Trophoblast cell (in vitro differentiated cells and primary cell): ENCODE results near the gene RBM33.

Experiments
- DNase-seq, 2 donors: peaks; one replicate each; pipeline ENCODE4 v3.0.0-alpha.2; 2016
- H2AFZ ChIP-seq: 2 replicates; pipeline ENCODE4 v1.6.1; 2013; ENCODE audit warnings: low read length, moderate library complexity, mild to moderate bottlenecking; ENCODE audit not compliant: insufficient read depth, poor library complexity
- H2AK5ac ChIP-seq: 2 replicates; pipeline ENCODE4 v1.6.1; 2013; ENCODE audit warnings: mild to moderate bottlenecking, low read length
- H2BK120ac ChIP-seq: 2 replicates; pipeline ENCODE4 v1.6.1; 2013; ENCODE audit warnings: low read length, mild to moderate bottlenecking, moderate library complexity; ENCODE audit not compliant: insufficient read depth, poor library complexity
- H2BK12ac ChIP-seq: 2 replicates; pipeline ENCODE4 v1.6.1; 2013; ENCODE audit warnings: mild to moderate bottlenecking, low read length, moderate library complexity
- H2BK5ac ChIP-seq: 2 replicates; pipeline ENCODE4 v1.6.1; 2013; ENCODE audit warnings: low read length, low read depth, moderate library complexity, mild to moderate bottlenecking; ENCODE audit not compliant: poor library complexity
- H3K14ac ChIP-seq: 2 replicates; pipeline ENCODE4 v1.6.1; 2013; ENCODE audit warnings: mild to moderate bottlenecking, low read length
- H3K18ac ChIP-seq: 2 replicates; pipeline ENCODE4 v1.6.1; 2013; ENCODE audit warnings: mild to moderate bottlenecking, low read length
- H3K23ac ChIP-seq: 2 replicates; pipeline ENCODE4 v1.6.1; 2013; ENCODE audit warnings: low read length
- H3K27ac ChIP-seq: 2 replicates; pipeline ENCODE4 v1.5.1; 2013; ENCODE audit warnings: low read depth, mild to moderate bottlenecking, inconsistent platforms, low read length, moderate library complexity
- H3K27me3 ChIP-seq: 2 replicates; pipeline ENCODE4 v1.6.1; 2013; ENCODE audit warnings: inconsistent platforms, mild to moderate bottlenecking, low read length, moderate library complexity; ENCODE audit not compliant: insufficient read depth
- H3K36me3 ChIP-seq, 2 experiments: 1 replicate in 1 of 2; 2 replicates in 1 of 2; pipeline ENCODE4 v1.6.1; 2013; ENCODE audit warnings: low read length in 2 of 2, mild to moderate bottlenecking in 2 of 2, moderate library complexity in 1 of 2; ENCODE audit not compliant: insufficient read depth in 2 of 2, control insufficient read depth in 1 of 2
- H3K4ac ChIP-seq: 2 replicates; pipeline ENCODE4 v1.6.1; 2013; ENCODE audit warnings: low read depth, mild to moderate bottlenecking, low read length, moderate library complexity
- H3K4me1 ChIP-seq, 2 experiments: 1 replicate in 1 of 2; 2 replicates in 1 of 2; pipeline ENCODE4 v1.6.1; 2013; ENCODE audit warnings: low read length in 2 of 2, mild to moderate bottlenecking in 2 of 2, moderate library complexity in 1 of 2; ENCODE audit not compliant: insufficient read depth in 2 of 2, control insufficient read depth in 1 of 2
- H3K4me2 ChIP-seq: 2 replicates; pipeline ENCODE4 v1.6.1; 2013; ENCODE audit warnings: inconsistent platforms, mild to moderate bottlenecking, low read length, moderate library complexity
- H3K4me3 ChIP-seq: 2 replicates; pipeline ENCODE4 v1.5.1; 2013; ENCODE audit warnings: mild to moderate bottlenecking, low read depth, low read length, inconsistent platforms
- H3K79me1 ChIP-seq: one replicate; pipeline ENCODE4 v1.6.1; 2013; ENCODE audit warnings: low read length
- H3K79me2 ChIP-seq: 2 replicates; pipeline ENCODE4 v1.6.1; 2013; ENCODE audit warnings: low read length, mild to moderate bottlenecking; ENCODE audit not compliant: control insufficient read depth, insufficient read depth, poor library complexity
- H3K9ac ChIP-seq: 2 replicates; pipeline ENCODE4 v1.6.1; 2013; ENCODE audit warnings: mild to moderate bottlenecking, low read length
- H3K9me3 ChIP-seq: 2 replicates; pipeline ENCODE4 v1.6.1; 2013; ENCODE audit warnings: low read depth, mild to moderate bottlenecking, control low read depth, inconsistent platforms, low read length; ENCODE audit not compliant: insufficient read depth
- H4K12ac ChIP-seq: 2 replicates; pipeline ENCODE4 v1.6.1; 2013; ENCODE audit warnings: low read depth, mild to moderate bottlenecking, low read length, moderate library complexity
- H4K8ac ChIP-seq: 2 replicates; pipeline ENCODE4 v1.6.1; 2013; ENCODE audit warnings: low read depth, mild to moderate bottlenecking, low read length, moderate library complexity
- H4K91ac ChIP-seq: one replicate; pipeline ENCODE4 v1.6.1; 2013; ENCODE audit warnings: low read depth, mild to moderate bottlenecking, low read length, moderate library complexity
- WGBS: extraction: QIAGEN DNeasy Blood & Tissue Kit; methylation state at CpG from one replicate; pipeline ENCODE4 v1.1.7; 2013; ENCODE audit warnings: missing lambda C conversion rate; ENCODE audit not compliant: insufficient read length, insufficient coverage; ENCODE audit errors: extremely low coverage; 5-methylcytosine and 5-hydroxymethylcytosine counted together

RBM33 gene

DNA sequence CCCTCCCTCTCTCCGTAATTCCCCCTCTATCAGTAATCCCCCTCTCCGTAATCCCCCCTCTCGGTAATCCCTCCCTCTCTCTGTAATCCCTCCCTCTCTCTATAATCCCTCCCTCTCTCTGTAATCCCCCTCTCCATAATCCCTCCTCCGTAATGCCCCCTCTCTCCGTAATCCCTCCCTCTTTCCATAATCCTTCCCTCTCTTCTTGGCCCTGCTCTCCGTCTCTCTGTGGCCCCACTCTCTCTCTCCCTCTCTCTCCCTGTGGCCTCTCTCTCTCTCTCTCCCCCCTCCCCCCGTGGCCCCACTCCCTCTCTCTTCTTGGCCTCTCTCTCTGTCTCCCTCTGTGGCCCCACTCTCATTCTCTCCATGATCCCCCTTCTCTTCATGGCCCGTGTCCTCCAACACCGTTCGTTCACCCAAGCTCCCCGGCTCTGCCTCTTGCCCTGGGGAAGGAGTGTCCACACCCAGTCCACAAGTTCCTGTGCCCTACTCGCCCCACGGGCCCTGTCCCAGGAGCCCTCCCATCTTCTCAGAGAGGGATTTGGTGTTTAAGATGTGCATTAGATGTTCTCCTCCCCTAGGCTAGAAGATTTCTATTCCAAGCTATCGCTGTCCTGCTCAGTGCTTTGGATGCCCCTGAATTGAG, 148.0 kb downstream of the RBM33 start:
- no peaks in the 10 kb centered on the region for H3K79me2 ChIP-seq
- peaks cover 11% of the 10 kb centered on the region for H3K9me3 ChIP-seq
- no peak overlapping the region for H3K27ac ChIP-seq
- H3K18ac ChIP-seq, result no peak overlapping the region
- no peak overlapping the region for H4K91ac ChIP-seq
- no peak overlapping the region for H2BK5ac ChIP-seq
- H4K8ac ChIP-seq, result no peak overlapping the region
- H2BK120ac ChIP-seq, result no peak overlapping the region
- no peak overlapping the region for H3K23ac ChIP-seq
- DNase-seq, result no peak
- no peak overlapping the region for H3K14ac ChIP-seq
- no peak overlapping the region for H3K4ac ChIP-seq
- H3K4me1 ChIP-seq, result peaks cover 2 to 6% of the 10 kb centered on the region in 2 experiments
- H2AFZ ChIP-seq, result no peak overlapping the region
- WGBS, result 92% methylated on average over 4 of the region's 14 CpGs
- H3K27me3 ChIP-seq, result peaks cover under 1% of the 10 kb centered on the region
- no peak overlapping the region for H3K4me3 ChIP-seq
- no peaks in the 10 kb centered on the region for H3K79me1 ChIP-seq
- H2AK5ac ChIP-seq, result no peak overlapping the region
- no peak overlapping the region for H2BK12ac ChIP-seq
- no peaks in the 10 kb centered on the region for H3K36me3 ChIP-seq
- H3K9ac ChIP-seq, result no peak overlapping the region
- no peak overlapping the region for H4K12ac ChIP-seq
- H3K4me2 ChIP-seq, result no peak overlapping the region

DNA sequence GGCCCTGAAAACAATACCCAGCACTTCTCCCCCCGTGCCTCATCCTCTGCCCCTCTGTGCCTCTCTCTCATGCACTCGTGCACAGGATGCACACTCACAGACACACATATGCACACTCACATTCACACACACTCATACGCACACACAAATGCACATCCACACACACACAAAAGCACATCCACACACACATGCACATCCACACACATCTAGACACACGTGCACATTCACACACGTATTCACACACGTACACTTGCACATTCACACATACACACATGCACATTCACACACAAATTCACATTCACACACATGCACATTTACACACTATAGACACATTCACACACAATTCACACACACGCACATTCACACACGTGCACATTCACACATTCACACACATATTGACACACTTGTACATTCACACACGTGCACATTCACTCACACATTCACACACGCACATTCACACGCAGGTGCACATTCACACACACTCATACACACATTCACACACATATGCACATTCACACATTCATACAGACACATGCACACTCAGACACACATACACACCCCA, 148.6 kb downstream of the RBM33 start:
- H2BK12ac ChIP-seq, result no peak overlapping the region
- peaks cover 2 to 6% of the 10 kb centered on the region in 2 experiments for H3K4me1 ChIP-seq
- H4K91ac ChIP-seq, result no peak overlapping the region
- H3K4ac ChIP-seq, result no peak overlapping the region
- no peak overlapping the region for H3K27ac ChIP-seq
- H3K4me2 ChIP-seq, result no peak overlapping the region
- no peak overlapping the region for H4K8ac ChIP-seq
- 100% methylated on average over 2 of the region's 11 CpGs for WGBS
- peak overlapping the region; percentile 45 for H3K4me3 ChIP-seq
- no peaks in the 10 kb centered on the region for H3K27me3 ChIP-seq
- no peak overlapping the region for H3K14ac ChIP-seq
- H3K9ac ChIP-seq, result no peak overlapping the region
- H2AK5ac ChIP-seq, result no peak overlapping the region
- no peaks in the 10 kb centered on the region for H3K79me1 ChIP-seq
- no peak overlapping the region for H3K18ac ChIP-seq
- H2BK5ac ChIP-seq, result no peak overlapping the region
- no peak overlapping the region for H4K12ac ChIP-seq
- DNase-seq, result no peak
- H3K9me3 ChIP-seq, result peaks cover 12% of the 10 kb centered on the region
- no peak overlapping the region for H3K23ac ChIP-seq
- H3K79me2 ChIP-seq, result no peaks in the 10 kb centered on the region
- H2BK120ac ChIP-seq, result no peak overlapping the region
- H3K36me3 ChIP-seq, result no peaks in the 10 kb centered on the region
- H2AFZ ChIP-seq, result no peak overlapping the region

DNA sequence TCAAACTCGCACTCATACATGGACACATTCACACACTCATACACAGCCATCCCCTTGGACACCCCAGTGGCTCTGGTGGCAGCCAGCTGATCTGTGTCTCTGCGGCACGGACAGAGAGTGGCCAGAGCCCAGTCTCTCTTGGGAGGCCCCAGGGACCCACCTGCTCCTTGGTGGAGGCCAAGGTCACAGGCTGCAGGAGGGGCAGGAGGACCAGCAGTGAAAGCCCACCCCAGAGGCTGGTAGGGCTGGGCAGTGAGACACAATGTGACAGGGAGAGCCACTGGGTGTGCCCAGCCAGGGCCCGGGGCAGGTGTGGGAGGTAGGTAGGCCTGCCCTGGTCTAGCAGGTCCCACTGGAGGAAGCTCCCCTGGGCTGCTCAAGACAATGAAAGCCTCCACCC, 149.3 kb downstream of the RBM33 start:
- Histone ChIP-seq H2BK5ac (no peak overlapping the region), H3K9ac (no peak overlapping the region), H3K27me3 (no peaks in the 10 kb centered on the region), H3K9me3 (peaks cover 12% of the 10 kb centered on the region), H2BK12ac (no peak overlapping the region), H3K79me1 (no peaks in the 10 kb centered on the region), H3K23ac (no peak overlapping the region), H2BK120ac (no peak overlapping the region), H3K4me2 (no peak overlapping the region), H3K27ac (no peak overlapping the region), H4K12ac (no peak overlapping the region), H2AK5ac (no peak overlapping the region), H4K91ac (no peak overlapping the region), H4K8ac (no peak overlapping the region), H3K4ac (no peak overlapping the region), H3K18ac (no peak overlapping the region), H3K4me1 (peaks cover 2 to 3% of the 10 kb centered on the region in 2 experiments), H2AFZ (no peak overlapping the region), H3K14ac (no peak overlapping the region), H3K36me3 (no peaks in the 10 kb centered on the region), H3K4me3 (peak overlapping the region; percentile 45), H3K79me2 (no peaks in the 10 kb centered on the region)
- no CpG with 5 or more reads among the region's 4 CpGs for WGBS
- DNase-seq, result no peak

DNA sequence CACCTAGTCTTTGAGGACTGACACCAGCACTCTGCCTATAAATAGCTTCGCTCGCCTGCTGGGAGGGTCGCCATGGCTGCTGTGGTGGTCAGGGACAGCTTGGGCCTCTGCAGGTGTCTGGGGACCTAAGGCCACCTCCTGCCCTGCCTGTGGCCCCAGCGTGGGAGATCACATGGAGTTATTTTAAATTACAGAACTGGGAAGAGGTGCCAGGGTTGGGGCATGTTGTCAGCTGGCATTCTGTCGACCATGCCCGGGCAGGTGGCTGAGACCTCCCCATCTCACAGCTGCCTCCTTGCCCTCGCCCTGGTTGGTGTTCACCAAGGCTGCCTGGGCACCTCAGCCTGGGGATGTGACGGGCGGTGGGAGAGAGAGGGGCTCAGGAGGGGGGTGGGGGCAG, 149.7 kb downstream of the RBM33 start:
- no peaks in the 10 kb centered on the region for H3K79me2 ChIP-seq
- H3K4ac ChIP-seq, result no peak overlapping the region
- H3K36me3 ChIP-seq, result no peaks in the 10 kb centered on the region
- no peak overlapping the region for H2BK12ac ChIP-seq
- no peak overlapping the region for H3K14ac ChIP-seq
- no peaks in the 10 kb centered on the region for H3K79me1 ChIP-seq
- H4K91ac ChIP-seq, result no peak overlapping the region
- H3K23ac ChIP-seq, result no peak overlapping the region
- H3K27ac ChIP-seq, result no peak overlapping the region
- no peak overlapping the region for H3K4me2 ChIP-seq
- no peak for DNase-seq
- H3K4me3 ChIP-seq, result no peak overlapping the region
- H3K27me3 ChIP-seq, result no peaks in the 10 kb centered on the region
- no peak overlapping the region for H3K18ac ChIP-seq
- H2AK5ac ChIP-seq, result no peak overlapping the region
- H4K8ac ChIP-seq, result no peak overlapping the region
- H2AFZ ChIP-seq, result no peak overlapping the region
- no peak overlapping the region for H2BK5ac ChIP-seq
- H3K9ac ChIP-seq, result no peak overlapping the region
- no CpG with 5 or more reads among the region's 9 CpGs for WGBS
- peaks cover 0 to 2% of the 10 kb centered on the region in 2 experiments for H3K4me1 ChIP-seq
- no peak overlapping the region for H2BK120ac ChIP-seq
- no peak overlapping the region for H4K12ac ChIP-seq
- peaks cover 12% of the 10 kb centered on the region for H3K9me3 ChIP-seq
